Mesothelial cell of epicardium (in vitro differentiated cells): Measurements from ENCODE around the gene CDK5RAP2. TPM values are rescaled to one million over a fixed set of nuclear protein-coding genes. Genes with fewer than 3 reads are reported as not detected.

Experiments used
- DNase-seq, 2 experiments: peaks; one replicate each; pipeline ENCODE4 v3.0.0; 2021; ENCODE audit warnings: low spot score in 2 of 2; ENCODE audit not compliant: unreplicated experiment in 2 of 2
- H3K27ac Mint-ChIP-seq: 2 replicates; pipeline ENCODE4 v1.8.0; 2021; ENCODE audit warnings: mixed read lengths
- H3K27me3 Mint-ChIP-seq: 2 replicates; pipeline ENCODE4 v1.8.0; 2021; ENCODE audit warnings: low read depth, mixed read lengths
- H3K36me3 Mint-ChIP-seq: 2 replicates; pipeline ENCODE4 v1.8.0; 2021; ENCODE audit warnings: mixed read lengths
- H3K4me1 Mint-ChIP-seq: 2 replicates; pipeline ENCODE4 v1.8.0; 2021; ENCODE audit warnings: mixed read lengths
- H3K4me3 Mint-ChIP-seq: 2 replicates; pipeline ENCODE4 v1.8.0; 2021; ENCODE audit warnings: mild to moderate bottlenecking, moderate library complexity, mixed read lengths
- H3K9me3 Mint-ChIP-seq: 2 replicates; pipeline ENCODE4 v1.8.0; 2021; ENCODE audit warnings: mixed read lengths
- CTCF ChIP-seq: fragments of 200-600 bp; sonication (generic); IDR thresholded peaks from one replicate; pipeline ENCODE4 v1.5.0; 2021; ENCODE audit warnings: antibody characterized with exemption; ENCODE audit not compliant: unreplicated experiment
- total RNA-seq: library from RNA; stranded (reverse); gene quantifications from 3 replicates; pipeline ENCODE4 v1.2.1, GENCODE V29; 2021

Gene CDK5RAP2
- total RNA-seq, 1 donor from 2014 or later = 71.0 TPM

GRCh38 chr9:120350596-120350995, 229.4 kb downstream of the CDK5RAP2 start:
- DNase-seq = no peak
- no peak for TF ChIP-seq CTCF
- H3K27ac Mint-ChIP-seq = no peak overlapping the region
- H3K9me3 Mint-ChIP-seq = peaks cover under 1% of the 10 kb centered on the region
- no peaks in the 10 kb centered on the region for H3K36me3 Mint-ChIP-seq
- no peaks in the 10 kb centered on the region for H3K27me3 Mint-ChIP-seq
- H3K4me1 Mint-ChIP-seq = peaks cover 27% of the 10 kb centered on the region
- no peak overlapping the region for H3K4me3 Mint-ChIP-seq

GRCh38 chr9:120348951-120349429, 231.0 kb downstream of the CDK5RAP2 start:
- peaks cover 27% of the 10 kb centered on the region for H3K4me1 Mint-ChIP-seq
- no peak overlapping the region for H3K27ac Mint-ChIP-seq
- no peaks in the 10 kb centered on the region for H3K36me3 Mint-ChIP-seq
- H3K4me3 Mint-ChIP-seq = no peak overlapping the region
- DNase-seq = no peak
- H3K27me3 Mint-ChIP-seq = no peaks in the 10 kb centered on the region
- peak; percentile 36 for TF ChIP-seq CTCF
- no peaks in the 10 kb centered on the region for H3K9me3 Mint-ChIP-seq

GRCh38 chr9:120345379-120345778, 234.6 kb downstream of the CDK5RAP2 start:
- no peak for TF ChIP-seq CTCF
- H3K27me3 Mint-ChIP-seq = peaks cover 2% of the 10 kb centered on the region
- no peaks in the 10 kb centered on the region for H3K36me3 Mint-ChIP-seq
- peaks cover 14% of the 10 kb centered on the region for H3K4me1 Mint-ChIP-seq
- no peak overlapping the region for H3K27ac Mint-ChIP-seq
- DNase-seq = no peak
- peaks cover 9% of the 10 kb centered on the region for H3K9me3 Mint-ChIP-seq
- H3K4me3 Mint-ChIP-seq = no peak overlapping the region

- Mint-ChIP-seq H3K27ac (no peak overlapping the region), H3K9me3 (peaks cover 9% of the 10 kb centered on the region), H3K36me3 (no peaks in the 10 kb centered on the region), H3K4me3 (no peak overlapping the region), H3K4me1 (peaks cover 7% of the 10 kb centered on the region), H3K27me3 (peaks cover 2% of the 10 kb centered on the region)
- no peak for TF ChIP-seq CTCF
- DNase-seq = no peak
These were observed 235.7 kb downstream of the CDK5RAP2 start for GRCh38 chr9:120344230-120344629.

GRCh38 chr9:120343416-120343815, 236.6 kb downstream of the CDK5RAP2 start:
- Mint-ChIP-seq H3K27me3 (peaks cover 7% of the 10 kb centered on the region), H3K9me3 (peaks cover 9% of the 10 kb centered on the region), H3K36me3 (no peaks in the 10 kb centered on the region), H3K4me3 (no peak overlapping the region), H3K27ac (no peak overlapping the region), H3K4me1 (no peaks in the 10 kb centered on the region)
- TF ChIP-seq CTCF = no peak
- no peak for DNase-seq

Other genes with a start within 250 kb of the CDK5RAP2 start
- gene MEGF9, start 134.3 kb upstream of the CDK5RAP2 start, total RNA-seq = 15.7 to 16.3 TPM (median 15.7 TPM) in 3 replicates
- 67.5 to 69.5 TPM (median 68.6 TPM) in 3 replicates for gene FBXW2, start 213.2 kb upstream of the CDK5RAP2 start, total RNA-seq